Central memory CD4-positive, alpha-beta T cell (primary cell): Measurements from ENCODE around the gene RMI2.

Source experiments
- DNase-seq: peaks from one replicate; pipeline ENCODE4 v3.0.0; 2022

The RMI2 gene

DNA sequence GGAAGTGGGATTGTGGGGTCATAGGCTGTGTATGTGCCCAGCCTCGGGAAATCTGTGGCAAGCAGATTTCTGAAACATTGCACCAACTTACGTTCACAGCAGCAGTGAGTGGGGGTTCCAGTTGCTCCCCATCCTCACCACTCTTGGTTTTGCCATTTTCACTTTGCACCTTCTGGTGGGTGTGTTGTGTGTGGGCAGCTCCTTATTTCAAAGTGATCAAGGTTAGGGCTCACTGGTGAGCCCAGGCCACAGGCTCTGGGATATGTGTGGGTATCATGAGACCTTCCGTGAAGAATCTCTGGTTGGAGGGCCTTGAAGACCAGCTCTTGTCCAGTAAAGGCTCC is 34.7 kb upstream of the RMI2 start:
- DNase-seq: no peak

DNA sequence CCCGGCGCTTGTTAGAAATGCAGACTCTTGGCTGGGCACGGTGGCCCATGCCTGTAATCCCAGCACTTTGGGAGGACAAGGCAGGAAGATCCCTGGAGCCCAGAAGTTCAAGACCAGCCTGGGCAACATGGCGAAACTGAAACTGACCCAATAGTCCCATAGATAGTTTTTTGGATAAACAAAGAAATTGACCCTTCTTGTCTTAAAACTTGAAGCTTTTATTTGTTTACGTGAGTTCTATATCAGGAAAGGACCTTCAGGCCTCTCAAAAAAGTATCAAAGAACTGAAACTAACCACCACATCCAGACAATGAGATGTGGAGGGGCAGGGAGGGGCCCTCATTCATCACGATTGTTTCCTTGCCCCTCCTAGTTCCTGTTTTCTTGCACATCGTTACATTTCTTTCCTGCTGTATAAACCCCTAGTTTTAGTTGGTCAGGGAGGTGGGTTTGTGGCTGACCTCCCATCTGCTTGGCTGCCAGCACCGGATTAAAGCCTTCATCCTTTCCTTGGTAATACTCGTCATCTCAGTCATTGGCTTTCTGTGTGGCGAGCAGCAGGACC is 34.2 kb upstream of the RMI2 start:
- peak; percentile 58 for DNase-seq

DNA sequence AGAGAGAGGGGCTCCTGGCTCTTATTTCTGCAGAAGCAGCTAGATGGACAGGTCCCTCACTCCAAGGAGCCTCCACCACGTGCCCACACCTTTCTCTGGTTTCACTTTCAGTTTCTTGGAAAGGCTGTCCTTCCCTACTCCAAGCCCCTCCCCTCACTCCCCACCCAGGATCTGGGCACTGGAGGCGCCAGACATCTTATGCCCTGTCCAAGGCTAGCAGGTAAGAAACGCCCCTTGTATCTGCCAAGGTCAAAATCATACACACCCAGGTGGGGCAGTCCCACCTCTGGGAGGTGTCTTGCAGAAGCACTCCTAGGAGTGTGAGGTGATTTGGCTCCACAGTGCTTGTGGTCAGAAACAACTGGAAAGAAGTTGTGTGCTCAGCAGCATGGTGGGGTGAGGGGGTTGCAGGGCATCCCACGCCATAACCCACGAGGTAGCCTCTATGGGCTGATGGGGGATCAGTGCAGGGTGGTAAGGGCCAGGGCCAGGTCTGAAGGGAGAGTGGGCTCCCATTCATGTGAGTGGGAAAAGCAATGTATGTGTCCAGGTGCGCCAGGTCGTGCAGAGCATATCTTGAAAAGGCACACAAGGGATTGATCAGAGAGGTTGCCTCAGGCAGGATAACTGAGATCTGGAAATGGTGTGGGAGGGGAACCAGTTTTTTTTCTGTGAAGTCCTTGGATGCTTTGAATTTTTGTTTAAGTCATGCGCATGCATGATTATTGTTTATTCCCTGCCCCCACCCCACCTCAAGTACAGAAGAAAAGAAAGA is 32.4 kb upstream of the RMI2 start:
- no peak for DNase-seq

DNA sequence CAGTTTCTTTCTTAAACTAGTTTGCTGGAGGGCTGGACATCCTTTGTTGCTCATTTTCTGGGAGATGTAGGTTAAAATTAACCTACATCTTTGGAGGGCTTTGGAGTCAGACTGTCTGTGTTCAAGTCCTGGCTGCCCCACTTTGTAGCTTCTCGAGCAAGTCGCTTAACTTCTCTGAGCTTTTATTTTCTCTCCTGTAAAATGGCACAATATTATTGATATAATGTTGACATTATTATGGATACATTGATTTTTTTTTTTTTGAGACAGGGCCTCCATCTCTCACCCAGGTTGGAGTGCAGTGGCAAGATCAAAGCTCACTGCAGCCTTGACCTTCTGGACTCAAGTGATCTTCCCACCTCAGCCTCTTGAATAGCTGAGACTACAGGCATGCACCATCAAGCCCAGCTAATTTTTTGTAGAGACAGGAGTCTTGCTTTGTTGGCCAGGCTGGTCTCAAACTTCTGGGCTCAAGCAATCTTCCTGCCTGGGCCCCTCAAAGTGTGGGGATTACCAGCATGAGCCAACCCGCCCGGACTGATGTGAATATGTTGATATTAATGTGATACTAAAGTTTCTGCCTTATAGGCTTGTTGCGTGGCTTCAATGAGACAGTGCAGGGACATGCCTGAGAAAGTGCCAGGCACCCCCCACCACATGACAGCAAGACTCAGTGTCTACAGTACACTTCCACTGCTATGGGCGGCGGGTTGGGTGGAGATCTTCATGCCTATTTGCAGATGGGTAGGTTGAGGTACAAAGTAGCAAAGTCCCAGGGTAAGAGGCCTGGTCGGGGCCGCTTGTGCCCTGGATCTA is 31.6 kb upstream of the RMI2 start:
- no peak for DNase-seq

DNA sequence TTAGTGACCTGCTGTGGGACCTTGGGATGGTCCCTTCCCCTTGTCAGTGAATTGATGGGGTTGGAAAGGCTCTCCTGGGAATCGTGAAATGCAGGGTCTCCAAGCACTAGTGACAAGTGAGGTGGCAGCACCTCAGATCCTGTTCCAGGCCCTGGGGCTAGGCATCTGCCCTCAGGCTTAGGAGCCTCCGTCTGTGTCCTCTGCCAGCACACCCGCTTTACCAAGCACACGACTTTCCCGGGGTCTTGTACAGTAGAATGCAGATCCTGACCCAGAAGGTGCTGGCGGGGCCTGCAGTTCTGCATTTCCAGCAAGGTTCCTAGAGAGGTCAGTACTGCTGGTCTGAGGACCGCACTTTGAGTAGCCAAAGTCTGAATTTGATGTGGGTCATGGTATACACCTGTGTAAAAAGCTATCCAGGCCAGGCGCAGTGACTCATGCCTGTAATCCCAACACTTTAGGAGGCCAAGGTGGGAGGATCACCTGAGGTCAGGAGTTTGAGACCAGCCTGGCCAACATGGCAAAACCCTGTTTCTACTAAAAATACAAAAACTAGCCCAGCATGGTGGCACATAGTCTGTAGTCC is 30.9 kb upstream of the RMI2 start:
- DNase-seq: no peak

DNA sequence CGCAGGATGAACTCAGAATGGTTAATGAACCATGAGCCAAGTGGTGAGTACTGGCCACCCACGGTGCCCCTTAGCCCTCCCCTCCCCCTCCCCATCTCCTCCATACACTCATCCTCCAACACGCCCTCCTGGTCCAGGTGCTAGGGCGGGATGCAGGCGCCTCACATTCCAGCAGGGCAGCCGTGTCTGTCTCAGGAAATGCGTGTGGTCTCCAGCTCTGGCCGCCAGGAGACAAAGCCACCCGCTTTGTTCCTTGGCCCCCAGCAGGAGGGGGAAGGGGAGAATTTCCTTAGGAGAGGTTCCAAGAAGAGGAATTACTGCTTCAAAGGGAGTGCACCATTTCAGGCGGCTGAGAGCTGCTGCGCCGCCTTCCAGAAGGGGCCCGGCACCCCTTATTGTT is 29.7 kb upstream of the RMI2 start:
- no peak for DNase-seq

DNA sequence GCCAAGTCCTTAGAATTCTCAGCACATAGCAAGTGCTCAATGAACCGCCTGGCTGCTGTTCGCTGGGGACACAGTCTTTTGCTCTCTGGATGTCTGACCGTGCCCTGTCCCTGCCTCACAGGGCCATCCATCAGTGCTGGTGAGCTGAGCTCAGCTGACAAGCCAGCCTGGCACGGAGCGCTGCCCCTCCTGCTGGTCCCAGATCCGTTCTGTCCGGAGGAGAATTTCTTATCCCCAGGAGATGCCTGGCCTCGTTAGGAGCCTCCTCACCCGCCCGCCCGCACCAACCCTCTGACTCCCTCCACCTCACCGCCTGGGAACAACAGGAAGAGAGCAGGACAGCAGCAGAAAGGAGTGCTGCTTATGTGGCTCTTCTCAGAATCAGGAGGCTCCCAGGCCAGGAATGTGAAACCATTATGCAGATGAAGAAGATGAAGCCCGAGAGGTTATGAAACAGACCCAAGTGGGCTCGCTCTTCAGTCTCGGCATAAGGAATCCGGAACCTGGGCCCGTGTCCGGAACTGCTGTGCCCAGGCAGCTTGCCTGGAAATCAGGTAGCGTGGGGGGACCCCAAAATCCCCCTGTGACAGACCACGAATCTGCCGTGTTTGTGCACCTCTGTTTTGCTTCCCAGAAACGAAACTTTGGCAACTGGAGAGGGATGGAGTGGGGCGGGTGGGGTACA is 28.8 kb upstream of the RMI2 start:
- no peak for DNase-seq

DNA sequence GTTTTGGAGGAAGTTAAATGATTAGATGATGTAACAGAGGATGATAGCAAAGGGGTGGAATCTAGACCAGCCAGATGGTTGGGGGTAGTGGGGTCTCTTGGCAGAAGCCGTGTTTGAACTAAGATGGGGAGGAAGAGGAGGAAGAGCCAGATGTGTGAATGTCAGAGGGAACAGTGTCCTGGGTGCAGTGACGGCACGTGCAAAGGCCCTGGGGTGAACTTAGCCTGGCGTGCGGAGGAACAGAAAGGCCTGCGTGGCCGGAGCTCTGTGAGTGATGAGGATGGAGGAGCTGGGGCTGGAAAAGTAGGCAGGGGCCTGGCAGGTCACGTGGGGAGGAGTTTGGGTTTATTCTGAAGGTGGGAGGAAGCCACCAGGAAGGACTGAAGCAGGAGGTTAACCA is 26.4 kb upstream of the RMI2 start:
- no peak for DNase-seq

DNA sequence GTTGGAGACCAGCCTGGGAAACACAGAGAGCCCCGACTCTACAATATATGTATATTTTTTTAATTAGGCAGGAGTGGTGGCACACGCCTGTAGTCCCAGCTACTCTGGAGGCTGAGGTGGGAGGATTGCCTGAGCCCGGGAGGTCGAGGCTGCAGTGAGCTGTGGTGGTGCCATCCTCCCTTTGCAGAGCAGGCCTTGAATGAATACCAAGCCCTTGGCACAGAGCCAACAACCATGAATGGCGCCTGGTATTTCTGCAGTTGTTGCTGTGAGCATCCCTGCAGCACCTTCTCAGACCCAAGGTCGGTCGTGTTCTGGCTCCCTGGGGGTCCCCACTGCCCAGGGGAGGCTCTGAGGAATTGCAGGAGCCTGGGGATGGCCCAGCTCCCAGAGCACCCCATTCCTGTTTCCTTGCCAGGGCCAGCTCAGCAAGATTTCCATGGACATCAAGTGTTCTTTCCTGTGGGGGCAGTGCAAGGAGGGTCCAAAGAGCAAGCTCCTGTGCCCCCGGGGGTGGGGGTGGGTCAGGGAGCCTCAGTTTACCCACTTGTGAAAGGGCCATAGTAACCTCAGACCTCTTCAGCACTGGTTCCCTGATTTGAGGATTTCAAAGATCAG is 25.6 kb upstream of the RMI2 start:
- no peak for DNase-seq

DNA sequence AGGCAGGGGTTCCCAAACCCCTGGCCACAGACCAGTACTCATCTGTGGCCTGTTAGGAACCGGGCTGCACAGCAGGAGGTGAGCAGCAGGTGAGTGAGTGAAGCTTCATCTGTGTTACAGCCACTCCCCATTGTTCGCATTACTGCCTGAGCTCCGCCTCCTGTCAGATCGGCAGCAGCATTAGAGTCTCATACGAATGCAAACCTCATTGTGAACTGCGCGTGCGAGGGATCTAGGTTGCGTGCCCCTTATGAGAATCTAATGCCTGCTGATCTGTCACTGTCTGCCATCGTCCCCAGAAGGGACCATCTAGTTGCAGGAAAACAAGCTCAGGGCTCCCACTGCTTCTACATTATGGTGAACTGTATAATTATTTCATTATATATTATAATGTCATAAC is 25.1 kb upstream of the RMI2 start:
- DNase-seq: no peak

DNA sequence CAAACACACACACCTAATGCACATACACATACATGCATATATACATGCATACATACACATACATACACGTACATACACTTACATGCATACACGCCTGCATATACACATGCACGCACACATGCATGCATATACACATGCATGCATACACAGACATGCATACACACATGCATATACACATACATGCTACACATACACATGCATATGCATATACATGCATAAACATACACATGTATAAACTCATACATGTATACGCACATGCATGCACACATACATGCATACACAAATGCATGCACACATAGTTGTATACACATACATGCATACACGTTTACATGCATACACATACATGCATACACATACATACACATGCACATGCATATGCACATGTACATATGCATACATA is 23.6 kb upstream of the RMI2 start:
- no peak for DNase-seq

DNA sequence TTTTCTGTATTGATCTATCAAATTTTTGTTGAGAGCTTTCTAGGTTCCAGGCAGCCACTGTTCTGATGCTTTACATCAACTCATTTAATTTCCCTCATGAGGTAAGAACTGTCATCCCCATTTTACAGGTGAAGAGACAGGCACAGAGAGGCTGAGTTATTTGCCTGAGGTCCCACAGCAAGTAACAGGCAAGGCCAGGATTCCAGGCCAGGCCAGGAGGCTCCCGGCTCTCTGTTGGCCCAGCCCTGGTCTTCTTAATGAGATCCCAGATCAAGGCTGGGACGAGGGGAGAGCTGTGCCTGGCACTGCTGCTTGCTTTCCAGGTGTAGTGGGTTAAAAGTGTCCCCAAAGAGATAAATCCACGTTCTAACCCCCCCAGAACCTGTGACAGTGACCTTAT is 22.4 kb upstream of the RMI2 start:
- no peak for DNase-seq

DNA sequence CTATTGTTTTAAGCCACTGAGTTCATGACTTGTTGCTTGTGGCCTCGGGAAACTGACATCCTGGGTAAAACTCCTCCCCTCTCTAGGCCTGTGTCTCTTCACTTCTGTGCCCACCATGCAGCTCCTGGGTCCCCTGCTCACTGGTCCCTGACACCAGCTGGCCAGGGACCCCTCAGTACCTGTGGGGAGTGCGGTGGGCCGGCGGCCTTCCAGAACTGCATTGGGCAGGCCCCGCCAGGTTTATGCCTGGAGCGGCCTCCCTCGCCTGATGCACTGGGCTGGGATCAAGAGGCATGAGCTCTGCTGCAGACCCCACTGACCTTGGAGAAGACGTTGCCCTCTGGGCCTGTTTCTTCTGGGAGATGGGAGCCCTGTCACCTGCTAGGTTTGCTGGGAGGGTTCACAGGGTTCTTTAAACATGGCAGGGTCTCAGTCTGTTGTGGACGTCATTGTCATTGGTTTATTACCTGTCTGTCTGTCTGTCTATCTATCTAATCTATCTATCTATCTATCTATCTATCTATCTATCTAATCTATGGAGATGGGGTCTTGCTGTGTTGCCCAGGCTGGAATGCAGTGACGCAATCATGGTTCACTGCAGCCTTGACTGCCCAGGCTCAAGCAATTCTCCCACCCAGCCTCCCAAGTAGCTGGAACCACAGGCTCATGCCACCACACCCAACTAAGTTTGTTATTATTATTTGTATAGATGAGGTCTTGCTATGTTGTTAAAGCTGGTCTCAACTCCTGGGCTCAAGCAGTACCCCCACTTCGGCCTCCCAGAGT is 21.5 kb upstream of the RMI2 start:
- DNase-seq: no peak

DNA sequence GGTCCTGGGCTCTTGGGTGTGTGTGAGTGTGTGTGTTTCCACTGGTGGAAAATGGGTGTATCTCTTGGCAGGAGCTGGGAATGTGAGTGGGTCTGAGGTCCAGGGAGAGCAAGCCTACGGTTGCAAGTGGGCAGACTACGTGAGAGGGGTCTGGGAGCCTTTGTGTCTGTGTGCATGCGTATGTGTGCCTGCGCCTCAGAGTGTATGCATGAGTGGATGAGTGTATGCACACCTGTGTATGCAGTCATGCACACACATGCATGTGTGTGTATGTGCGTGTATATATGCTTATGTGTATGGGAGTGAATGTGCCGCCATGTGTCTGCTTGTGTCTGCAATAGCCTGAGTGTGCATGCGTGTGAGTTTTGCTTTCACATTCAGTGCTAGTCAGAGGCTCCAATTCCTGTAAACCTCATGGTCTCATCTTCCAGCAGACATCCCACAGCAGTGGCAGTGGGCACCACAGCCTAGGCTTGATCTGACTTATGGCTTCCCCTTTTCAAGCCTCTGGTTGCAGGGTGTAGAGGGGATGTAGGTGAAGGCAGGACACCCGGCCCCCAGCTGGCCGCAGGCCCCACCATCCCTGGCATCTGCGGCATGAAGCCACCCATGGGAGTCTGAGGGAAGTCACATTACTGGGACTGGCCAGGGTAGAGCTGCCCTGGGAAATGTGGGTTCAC is 19.7 kb upstream of the RMI2 start:
- no peak for DNase-seq

DNA sequence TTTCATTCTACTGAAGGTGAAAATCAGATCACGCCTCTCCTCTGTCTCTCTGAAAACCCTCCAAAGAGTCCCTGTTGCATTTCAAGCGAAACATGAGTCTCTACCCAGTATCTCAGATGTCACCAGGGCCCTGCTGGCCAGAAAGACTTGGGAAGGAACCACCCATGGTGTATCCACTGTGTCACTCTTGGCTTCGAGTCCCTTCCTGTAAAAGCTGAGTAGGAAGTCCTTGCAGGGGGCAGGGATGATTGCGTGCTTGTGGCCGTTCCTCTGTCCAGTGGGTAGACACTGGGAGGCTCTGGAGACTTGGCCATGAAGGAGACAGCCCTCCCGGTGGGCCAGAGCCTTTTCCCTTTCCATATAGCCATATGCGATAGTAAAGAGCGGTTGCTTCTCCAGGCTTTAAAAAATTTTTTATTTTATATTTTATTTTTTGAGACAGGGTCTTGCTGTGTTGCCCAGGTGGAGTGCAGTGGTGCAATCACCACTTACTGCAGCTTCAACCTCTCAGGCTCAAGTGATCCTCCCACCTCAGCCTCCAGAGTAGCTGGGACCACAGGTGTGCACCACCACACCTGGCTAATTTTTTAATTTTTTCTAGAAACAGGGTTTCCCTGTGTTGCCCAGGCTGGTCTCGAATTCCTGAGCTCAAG is 19.0 kb upstream of the RMI2 start:
- no peak for DNase-seq

DNA sequence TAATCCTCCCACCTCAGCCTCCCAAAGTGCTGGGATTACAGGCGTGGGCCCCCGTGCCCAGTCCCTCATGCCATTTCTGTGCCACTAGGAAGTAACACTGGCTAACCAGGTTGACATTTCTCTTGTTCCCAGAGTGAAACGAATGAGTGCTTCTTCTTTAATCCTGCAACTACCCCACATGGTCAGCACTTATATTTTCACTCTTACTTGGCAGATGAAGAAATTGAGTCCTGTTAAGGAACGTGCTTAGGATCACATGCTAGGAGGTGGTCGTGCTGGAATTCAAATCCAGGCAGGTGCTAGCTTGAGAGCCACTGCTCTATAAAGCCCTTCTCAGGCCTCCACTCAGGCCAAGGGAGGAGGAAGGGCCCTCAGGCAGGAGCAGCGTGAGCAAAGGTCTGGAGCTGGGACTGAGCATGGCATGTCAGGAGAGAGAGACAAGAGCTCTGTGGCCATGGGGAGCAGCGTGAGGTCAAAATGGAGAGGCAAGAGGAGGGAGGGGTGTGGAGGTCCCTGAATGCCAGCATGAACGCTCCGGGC is 18.5 kb upstream of the RMI2 start:
- DNase-seq: no peak

DNA sequence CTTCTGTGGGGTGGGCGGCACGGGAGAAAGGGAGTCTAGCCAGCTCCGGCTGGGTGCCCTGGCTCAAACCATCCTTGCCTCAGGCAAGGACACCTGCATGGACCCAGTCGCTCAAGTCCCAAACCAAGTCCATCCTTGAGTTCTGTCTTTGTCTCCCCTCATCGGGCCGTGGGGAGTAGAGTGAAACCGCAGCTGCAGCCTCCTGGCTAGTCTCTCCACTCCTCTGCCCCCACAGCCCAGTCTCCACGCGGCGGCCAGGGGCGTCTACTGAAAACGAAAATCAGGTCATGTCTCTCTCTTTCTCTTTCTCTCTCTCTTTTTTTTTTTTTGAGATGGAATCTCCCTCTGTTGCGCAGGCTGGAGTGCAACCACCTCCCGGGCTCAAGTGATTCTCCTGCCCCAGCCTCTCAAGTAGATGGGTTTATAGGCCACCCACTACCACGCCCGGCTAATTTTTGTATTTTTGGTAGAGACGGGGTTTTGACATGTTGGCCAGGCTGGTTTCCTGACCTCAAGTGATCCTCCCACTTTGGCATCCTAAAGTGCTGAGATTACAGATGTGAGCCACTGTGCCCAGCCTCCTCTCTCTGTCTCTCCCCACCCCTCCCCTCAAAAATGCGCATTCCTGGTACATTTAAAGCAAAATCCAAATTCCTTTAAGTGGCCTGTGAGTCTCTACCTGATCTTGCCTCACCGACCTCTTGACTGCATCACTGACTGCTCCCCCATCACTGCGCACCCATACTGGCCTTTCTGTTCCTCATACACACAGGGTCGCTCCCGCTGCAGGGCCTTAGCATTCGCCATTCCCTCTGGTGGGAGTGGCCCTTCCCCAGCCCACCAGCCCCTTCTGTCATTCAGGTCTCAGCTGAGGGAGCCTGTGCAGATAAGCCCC is 17.7 kb upstream of the RMI2 start:
- DNase-seq: peak; percentile 16

DNA sequence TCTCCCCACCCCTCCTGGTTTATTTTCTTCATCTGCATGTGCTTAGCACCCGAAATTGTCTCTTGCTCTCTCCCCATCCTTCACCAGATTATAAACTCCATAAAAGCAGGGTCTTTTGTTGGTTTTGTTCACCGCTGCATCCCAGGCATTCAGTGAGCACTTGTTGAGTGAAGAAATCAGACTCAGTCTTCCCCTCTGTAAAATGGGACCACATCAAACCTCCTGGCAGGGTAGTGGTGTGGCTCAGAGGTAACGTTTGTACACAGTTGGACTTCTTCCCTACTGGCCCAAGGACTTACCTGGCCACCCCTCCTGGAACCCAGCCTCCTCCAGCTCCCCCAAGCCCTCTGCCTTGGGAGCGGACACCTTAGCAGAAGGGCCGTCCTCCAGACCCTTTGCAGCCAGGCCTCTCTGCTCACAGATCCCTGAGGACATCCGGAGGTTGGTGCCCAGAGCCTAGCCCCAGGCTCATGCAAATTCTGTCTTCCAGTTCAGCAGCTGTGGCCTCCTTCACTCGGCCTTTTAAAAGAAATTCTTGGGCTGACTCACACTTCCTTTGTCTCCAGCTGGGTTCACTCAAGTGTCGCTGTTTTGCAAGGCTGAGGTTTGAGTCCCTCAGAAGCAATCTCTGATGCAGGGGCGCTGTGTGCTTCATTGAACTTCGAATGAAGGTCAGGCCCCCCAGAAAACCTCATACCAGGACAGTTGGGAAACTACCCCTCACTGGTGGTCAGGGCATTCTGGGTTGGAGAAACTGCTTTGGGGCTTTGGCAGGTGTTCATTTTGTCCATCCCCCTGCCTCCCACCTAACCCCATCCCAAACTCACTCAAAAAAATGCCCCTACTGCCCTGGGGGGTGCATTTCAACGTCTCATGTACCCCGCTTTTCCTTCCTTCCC is 16.8 kb upstream of the RMI2 start:
- peak; percentile 22 for DNase-seq
